Fibroblast of skin of left biceps (primary cell): ENCODE results near the gene CEP85.

Source experiments
- DNase-seq, 2 experiments: peaks; one replicate each; pipeline ENCODE4 v3.0.0-alpha.2; 2013; ENCODE audit warnings: low read depth in 2 of 2

CEP85 gene

DNA sequence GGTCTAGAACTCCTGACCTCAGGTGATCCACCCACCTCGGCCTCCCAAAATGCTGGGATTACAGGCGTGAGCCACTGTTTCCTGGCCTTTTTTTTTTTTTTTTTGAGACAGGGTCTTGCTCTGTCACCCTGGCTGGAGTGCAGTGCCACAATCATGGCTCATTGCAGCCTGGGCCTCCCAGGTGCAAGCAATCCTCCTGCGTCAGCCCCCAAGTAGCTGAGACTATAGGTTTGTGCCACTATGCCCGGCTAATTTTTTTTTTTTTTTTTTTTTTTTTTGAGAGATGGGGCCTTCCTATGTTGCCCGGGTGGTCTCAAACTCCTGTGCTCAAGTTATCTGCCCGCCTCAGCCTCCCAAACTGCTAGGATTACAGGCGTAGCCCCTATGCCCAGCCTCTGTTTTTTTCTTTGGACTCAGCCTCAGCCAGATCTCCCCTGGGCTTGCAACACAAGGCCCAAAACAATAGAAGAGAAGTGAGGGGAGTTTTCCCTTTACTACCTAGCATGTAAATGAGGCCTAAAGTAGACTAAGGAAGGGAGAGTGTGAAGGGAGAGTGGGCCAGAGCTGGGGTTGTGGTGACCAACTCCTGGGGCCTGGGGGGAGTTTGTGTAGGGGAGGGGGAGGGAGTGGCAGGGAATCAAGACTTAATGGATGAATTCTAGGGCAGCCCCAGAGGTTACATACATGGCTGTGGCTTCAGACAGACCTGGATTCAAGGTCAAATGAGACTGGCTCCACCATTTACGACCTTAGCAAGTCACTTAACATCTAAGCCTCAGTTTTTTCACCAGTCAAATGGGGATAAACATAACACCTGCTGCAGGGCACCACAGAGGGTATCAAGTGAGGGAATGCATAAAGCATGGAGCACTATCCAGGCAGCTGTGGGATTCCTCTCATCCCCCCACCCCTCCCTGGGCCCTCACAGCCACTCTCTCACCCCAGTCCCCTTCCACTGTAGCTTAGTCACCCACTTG, 82.2 kb downstream of the CEP85 start:
- DNase-seq, result no peak

DNA sequence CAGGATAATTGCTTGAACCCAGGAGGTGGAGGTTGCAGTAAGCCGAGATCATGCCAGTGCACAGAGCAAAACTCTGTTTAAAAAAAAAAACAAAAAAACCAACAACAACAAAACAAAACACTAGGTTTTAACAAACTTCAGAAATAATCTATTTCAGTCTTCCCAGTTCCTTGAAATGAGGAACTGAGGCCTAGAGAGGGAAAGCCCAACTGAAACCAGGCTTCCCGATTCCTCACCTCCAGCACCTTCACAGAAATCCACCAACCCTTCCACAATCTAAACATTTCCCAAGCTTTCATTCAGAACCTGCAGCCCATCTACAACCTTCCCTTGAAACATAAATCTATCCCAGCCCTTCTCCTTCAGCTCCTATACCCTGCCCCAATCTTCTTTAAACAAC, 83.1 kb downstream of the CEP85 start:
- DNase-seq, result no peak

DNA sequence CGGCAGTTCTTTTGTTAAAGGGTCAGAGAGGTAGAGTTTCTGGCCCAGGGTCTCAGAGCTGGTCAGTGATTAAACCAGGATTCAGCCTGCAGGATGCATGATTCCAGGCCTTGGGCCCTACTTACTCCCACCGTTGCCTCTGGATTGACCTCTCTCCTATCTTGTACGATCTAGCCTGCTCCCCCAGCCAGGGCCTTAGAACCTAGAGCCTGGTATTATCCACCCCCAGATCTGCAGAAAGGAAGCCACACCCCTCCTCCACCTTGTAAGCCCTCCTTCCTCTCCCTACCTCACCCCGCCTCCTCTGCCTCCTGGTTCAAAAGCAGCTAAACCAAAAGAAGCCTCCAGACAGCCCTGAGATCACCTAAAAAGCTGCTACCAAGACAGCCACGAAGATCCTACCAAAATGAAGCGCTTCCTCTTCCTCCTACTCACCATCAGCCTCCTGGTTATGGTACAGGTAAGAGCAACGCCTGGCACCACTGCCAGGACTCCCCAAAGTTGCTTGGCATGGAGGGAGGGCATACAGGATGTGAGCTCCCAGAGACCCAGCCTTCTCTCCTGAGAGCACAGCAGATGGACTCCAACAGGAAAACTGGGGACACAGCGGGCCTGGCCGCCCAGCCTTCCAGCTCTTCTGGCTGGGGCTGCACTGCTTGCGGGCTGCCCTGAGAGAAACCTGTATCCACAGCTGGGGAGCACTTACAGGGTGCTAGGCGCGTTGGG, 83.8 kb downstream of the CEP85 start, which contains the start of gene CD52:
CD52 (plus strand) TSS at position 347 of the 726 bp plus-strand sequence; CDS start at position 407, 60 bp downstream.
- DNase-seq, result no peak

DNA sequence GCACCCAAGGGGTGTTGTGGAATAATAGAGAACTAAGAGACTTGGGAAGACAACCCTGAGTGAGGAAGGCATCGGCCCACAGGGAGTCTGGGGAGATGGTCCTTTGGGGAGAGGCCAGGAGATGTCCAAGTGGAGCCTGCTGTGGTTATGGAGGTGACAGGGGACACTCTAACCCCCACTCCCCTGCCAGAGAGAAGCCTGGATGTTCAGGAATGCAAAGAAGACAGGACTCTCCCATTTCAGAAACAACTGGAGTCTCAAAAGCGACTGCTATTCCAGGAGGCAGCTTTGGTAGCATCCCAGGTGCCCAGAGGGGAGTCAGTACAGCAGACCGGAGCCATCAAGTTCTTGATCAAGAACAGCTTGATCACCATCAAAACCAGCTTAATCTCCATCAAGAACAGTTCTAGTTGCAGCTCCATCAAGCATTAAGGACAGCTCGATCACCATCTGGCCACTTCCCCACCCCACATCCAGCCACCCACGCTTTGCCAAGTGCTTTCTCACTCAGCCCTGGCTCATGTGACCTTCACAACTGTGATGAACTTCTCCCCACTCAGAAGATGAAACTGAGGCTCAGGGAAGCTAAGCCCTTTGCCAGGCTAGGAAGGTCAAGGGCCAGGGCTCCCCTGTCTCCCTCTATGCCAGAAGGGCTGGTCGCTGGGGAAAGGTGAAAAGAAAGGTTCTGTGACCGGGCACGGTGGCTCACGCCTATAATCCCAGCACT, 84.5 kb downstream of the CEP85 start:
- no peak for DNase-seq

DNA sequence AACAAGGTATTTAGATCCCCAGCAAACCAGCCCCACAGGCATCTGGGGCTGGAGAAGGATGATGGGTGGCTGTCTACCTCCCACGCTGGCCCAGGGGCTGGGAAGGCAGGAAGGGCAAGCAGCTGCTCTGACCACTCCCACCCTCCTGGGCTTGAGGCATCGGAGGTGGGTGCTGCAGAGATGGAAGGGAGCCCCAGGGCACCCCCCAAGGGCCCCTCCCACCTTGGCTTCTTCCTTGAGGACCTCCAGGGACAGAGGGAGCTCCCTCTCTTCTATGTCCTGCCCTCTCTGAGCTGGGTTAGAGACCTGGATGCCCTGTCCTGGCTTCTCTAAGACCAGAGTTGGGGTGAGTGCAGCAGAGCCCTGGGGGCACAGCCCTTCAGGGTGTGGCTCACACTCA, 86.9 kb downstream of the CEP85 start:
- no peak for DNase-seq

DNA sequence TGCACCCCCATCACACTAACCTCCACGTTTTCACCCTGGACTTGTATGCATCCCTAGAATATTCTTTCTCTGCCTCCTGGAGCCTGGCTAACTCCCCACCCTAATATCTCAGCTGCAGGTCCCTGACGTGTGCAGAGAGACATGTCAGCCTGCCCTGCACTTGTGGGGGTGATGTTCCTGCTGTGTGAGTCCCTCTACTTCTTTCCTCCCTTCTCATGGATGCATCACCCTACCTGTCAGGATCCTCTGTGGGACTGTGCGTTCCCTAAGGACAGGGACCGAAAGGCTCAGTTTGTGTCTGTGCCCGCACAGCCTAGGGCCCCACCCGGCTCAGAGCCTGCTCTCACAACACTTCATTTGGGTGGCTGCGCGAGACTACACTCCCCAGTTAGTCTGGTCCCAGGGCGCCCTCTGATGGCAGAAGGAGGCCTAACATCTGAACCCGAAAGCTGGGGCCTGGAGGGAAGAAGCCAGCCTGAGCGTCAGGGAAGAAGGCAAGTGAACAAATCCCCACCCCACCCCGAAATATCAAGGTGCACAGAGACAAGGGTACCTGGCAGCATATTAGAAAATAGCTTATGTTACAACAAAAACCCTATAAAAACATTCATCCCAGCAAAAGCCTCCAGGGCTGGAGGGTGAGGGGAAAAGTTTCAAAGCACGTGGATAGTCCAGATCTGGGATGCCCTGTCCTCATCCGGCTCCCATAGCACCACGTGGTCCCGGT, 87.5 kb downstream of the CEP85 start:
- peak; percentile 42 to 47 for DNase-seq

DNA sequence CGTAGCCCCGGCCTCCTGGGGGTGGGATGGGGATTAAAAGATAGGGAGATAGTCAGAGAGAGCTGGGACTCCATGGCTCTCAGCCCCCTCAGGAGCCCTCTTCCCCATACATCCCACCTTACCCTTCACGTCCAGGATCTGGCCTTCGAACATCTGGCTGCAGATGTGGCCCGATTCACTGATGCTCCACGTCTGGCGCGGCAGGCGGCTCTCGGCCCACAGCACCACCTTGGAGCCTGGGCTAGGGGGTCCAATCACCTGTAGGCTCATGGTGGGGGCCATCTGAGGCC, 88.0 kb downstream of the CEP85 start:
- no peak for DNase-seq

DNA sequence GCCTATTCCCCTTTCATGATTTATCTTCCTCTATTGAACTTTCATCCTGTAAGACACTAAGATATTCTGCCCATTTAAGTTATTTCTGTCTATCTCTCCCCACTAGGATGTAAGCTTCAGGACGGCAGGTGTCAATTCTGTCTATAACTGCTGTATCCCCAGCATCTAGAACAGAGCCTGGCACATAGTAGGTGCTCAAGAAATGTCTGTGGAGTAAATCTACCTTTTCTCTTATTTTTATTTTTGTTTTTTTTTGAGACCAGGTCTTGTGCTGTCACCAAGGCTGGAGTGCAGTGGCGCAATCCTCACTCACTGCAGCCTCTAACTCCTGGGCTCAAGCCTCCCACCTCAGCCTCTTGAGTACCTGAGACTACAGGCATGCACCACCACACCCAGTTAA, 89.4 kb downstream of the CEP85 start:
- no peak for DNase-seq

DNA sequence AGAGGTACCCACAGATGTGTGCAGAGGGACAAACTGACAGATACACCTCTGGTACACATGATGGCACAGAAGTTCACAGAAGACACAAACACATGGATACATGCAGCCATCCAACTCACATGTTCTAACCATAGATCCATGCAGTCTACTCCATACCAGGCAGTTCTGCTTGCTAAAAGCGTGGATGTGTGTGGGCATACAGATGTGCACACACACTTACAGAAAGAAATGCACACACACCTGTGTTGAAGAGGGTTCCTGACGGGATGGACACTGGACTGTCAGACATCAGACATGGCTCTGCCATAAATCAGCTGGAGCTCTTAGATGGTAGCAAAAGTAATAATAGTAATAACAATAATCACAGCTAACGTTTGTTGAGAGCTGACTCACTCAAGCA, 90.5 kb downstream of the CEP85 start:
- no peak for DNase-seq

DNA sequence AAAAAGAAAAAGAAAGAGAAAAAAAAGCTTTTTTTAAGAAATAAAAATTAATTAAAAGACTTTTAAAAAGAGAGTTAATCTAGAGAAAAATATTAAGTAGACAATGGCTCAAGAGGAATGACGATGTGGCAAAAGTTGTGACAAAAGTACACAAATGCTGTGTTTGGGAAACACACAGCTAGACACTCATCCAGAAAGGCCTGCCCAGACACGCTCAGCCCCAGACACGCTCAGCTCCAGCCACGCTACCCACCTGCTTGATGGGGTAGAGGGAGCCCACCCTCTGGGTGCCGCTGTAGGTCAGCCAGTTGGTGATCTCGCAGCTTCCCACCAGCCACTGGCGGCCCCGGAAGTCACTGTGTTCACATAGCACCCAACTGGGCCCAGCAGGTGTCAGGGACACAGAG, 94.0 kb downstream of the CEP85 start:
- no peak for DNase-seq
